Naive B cell (primary cell): ENCODE results near the gene SPDYE5. TPM values are rescaled to one million over a fixed set of nuclear protein-coding genes. Genes with fewer than 3 reads are reported as not detected.
"Not testable (repeated sequence)": the region's sequence is repeated elsewhere in the genome, so short reads cannot be mapped to it uniquely, and the experiment has no call there.

Experiments
- ATAC-seq, 2 donors: fragments of 150-1000 bp; cut with Tn5 transposase; 2 replicates each; pipeline ENCODE4 v1.10.0; 2021; ENCODE audit warnings: low read depth in 2 of 2, mild to moderate bottlenecking in 2 of 2, moderate library complexity in 2 of 2
- DNase-seq: peaks from one replicate; pipeline ENCODE4 v3.0.0; 2022
- H3K27ac Mint-ChIP-seq, 6 donors: one replicate each; pipeline ENCODE4 v1.8.0; 2020 to 2022; ENCODE audit warnings: mild to moderate bottlenecking in 6 of 6, mixed read lengths in 6 of 6, moderate library complexity in 5 of 6, inconsistent platforms in 2 of 6
- H3K27me3 Mint-ChIP-seq, 3 donors: one replicate each; pipeline ENCODE4 v1.8.0; 2021 to 2022; ENCODE audit warnings: mixed read lengths in 3 of 3, mild to moderate bottlenecking in 1 of 3
- H3K36me3 Mint-ChIP-seq, 2 donors: one replicate each; pipeline ENCODE4 v1.8.0; 2020 to 2022; ENCODE audit warnings: mixed read lengths in 2 of 2, inconsistent platforms in 1 of 2, mild to moderate bottlenecking in 1 of 2
- H3K4me1 Mint-ChIP-seq, 3 donors: one replicate each; pipeline ENCODE4 v1.8.0; 2020 to 2022; ENCODE audit warnings: mixed read lengths in 3 of 3, inconsistent platforms in 1 of 3, mild to moderate bottlenecking in 1 of 3, moderate library complexity in 1 of 3
- H3K4me3 Mint-ChIP-seq, 8 donors: one replicate each; pipeline ENCODE4 v1.8.0; 2020 to 2022; ENCODE audit warnings: mild to moderate bottlenecking in 8 of 8, mixed read lengths in 8 of 8, moderate library complexity in 8 of 8, inconsistent platforms in 2 of 8
- H3K9me3 Mint-ChIP-seq, 7 donors: one replicate each; pipeline ENCODE4 v1.8.0; 2020 to 2022; ENCODE audit warnings: mixed read lengths in 7 of 7, mild to moderate bottlenecking in 5 of 7, inconsistent platforms in 2 of 7, moderate library complexity in 1 of 7
- polyA plus RNA-seq, 6 donors: library from polyadenylated mRNA; unstranded; fragments of 300-500 nt; fragmentation: Illumina TruSeq; gene quantifications; one replicate each; pipeline ENCODE4 v1.2.3, GENCODE V29; 2021; ENCODE audit warnings: low read depth in 6 of 6

Gene SPDYE5
- under 1 TPM in 4 of 6 donors, not detected in 2; 0.14 to 0.84 (median 0.34) TPM for polyA plus RNA-seq

GRCh38 chr7:75492020-75492419 lies at the start of gene SPDYE5:
Gene SPDYE5 (plus strand): TSS chr7:75492320. CDS start chr7:75494048, 1,728 bp downstream.
- H3K36me3 Mint-ChIP-seq, H3K27me3 Mint-ChIP-seq, DNase-seq, H3K9me3 Mint-ChIP-seq, H3K4me1 Mint-ChIP-seq, ATAC-seq, H3K4me3 Mint-ChIP-seq: not testable (repeated sequence)
- peak within 1 kb of the TSS in 1 of 6 donors; percentile 19 for H3K27ac Mint-ChIP-seq

GRCh38 chr7:75442465-75443111 lies 49.5 kb upstream of the SPDYE5 start:
- H3K27ac Mint-ChIP-seq: peak overlapping the region; percentile 84 to 97 (median 94)
- H3K9me3 Mint-ChIP-seq: not testable (repeated sequence)
- peak; percentile 96 to 97 for ATAC-seq

GRCh38 chr7:75449946-75450345 lies 42.2 kb upstream of the SPDYE5 start:
- not testable (repeated sequence) for H3K4me1 Mint-ChIP-seq, DNase-seq, H3K36me3 Mint-ChIP-seq, H3K27me3 Mint-ChIP-seq, H3K9me3 Mint-ChIP-seq, ATAC-seq, H3K27ac Mint-ChIP-seq, H3K4me3 Mint-ChIP-seq

More at GRCh38 chr7:75442465-75443111, 49.5 kb upstream of the SPDYE5 start:
- Mint-ChIP-seq H3K36me3 (peaks cover 9 to 13% of the 10 kb centered on the region in 2 donors), H3K4me3 (peak overlapping the region; percentile 77 to 97 (median 93)), H3K4me1 (peaks cover 4 to 12% (median 8%) of the 10 kb centered on the region in 3 donors)
- DNase-seq: peak; percentile 51
- not testable (repeated sequence) for H3K27me3 Mint-ChIP-seq

GRCh38 chr7:75452494-75452955 lies 39.6 kb upstream of the SPDYE5 start:
- not testable (repeated sequence) for H3K4me1 Mint-ChIP-seq, H3K27ac Mint-ChIP-seq, H3K36me3 Mint-ChIP-seq, H3K9me3 Mint-ChIP-seq, H3K27me3 Mint-ChIP-seq, H3K4me3 Mint-ChIP-seq
- peak; percentile 2 for DNase-seq
- peak; percentile 86 to 87 for ATAC-seq

GRCh38 chr7:75456403-75456802 lies 35.7 kb upstream of the SPDYE5 start:
- not testable (repeated sequence) for H3K9me3 Mint-ChIP-seq, H3K4me3 Mint-ChIP-seq, H3K36me3 Mint-ChIP-seq, H3K27me3 Mint-ChIP-seq, H3K4me1 Mint-ChIP-seq, DNase-seq, ATAC-seq
- H3K27ac Mint-ChIP-seq: peak overlapping the region in 1 of 6 donors; percentile 72

- not testable (repeated sequence) for H3K4me3 Mint-ChIP-seq, ATAC-seq, H3K27ac Mint-ChIP-seq, DNase-seq, H3K4me1 Mint-ChIP-seq, H3K9me3 Mint-ChIP-seq, H3K36me3 Mint-ChIP-seq, H3K27me3 Mint-ChIP-seq
These were observed 34.1 kb upstream of the SPDYE5 start for GRCh38 chr7:75458034-75458433.

- H3K4me3 Mint-ChIP-seq, H3K27me3 Mint-ChIP-seq: not testable (repeated sequence)
- peak overlapping the region in 1 of 6 donors; percentile 97 for H3K27ac Mint-ChIP-seq
These were observed 31.6 kb upstream of the SPDYE5 start for GRCh38 chr7:75460541-75460940.

GRCh38 chr7:75470166-75470565 lies 22.0 kb upstream of the SPDYE5 start:
- DNase-seq, H3K9me3 Mint-ChIP-seq, H3K4me3 Mint-ChIP-seq, H3K27me3 Mint-ChIP-seq, ATAC-seq, H3K4me1 Mint-ChIP-seq: not testable (repeated sequence)
- peaks cover 5 to 31% of the 10 kb centered on the region in 2 donors for H3K36me3 Mint-ChIP-seq
- peak overlapping the region in 1 of 6 donors; percentile 33 for H3K27ac Mint-ChIP-seq

More at GRCh38 chr7:75460541-75460940, 31.6 kb upstream of the SPDYE5 start:
- not testable (repeated sequence) for H3K9me3 Mint-ChIP-seq, H3K4me1 Mint-ChIP-seq, H3K36me3 Mint-ChIP-seq, ATAC-seq, DNase-seq

- H3K4me1 Mint-ChIP-seq, DNase-seq, H3K27ac Mint-ChIP-seq, H3K9me3 Mint-ChIP-seq, ATAC-seq, H3K4me3 Mint-ChIP-seq, H3K27me3 Mint-ChIP-seq, H3K36me3 Mint-ChIP-seq: not testable (repeated sequence)
These were observed 14.7 kb upstream of the SPDYE5 start for GRCh38 chr7:75477457-75477856.

GRCh38 chr7:75480313-75480712 lies 11.8 kb upstream of the SPDYE5 start:
- not testable (repeated sequence) for ATAC-seq, DNase-seq, H3K27ac Mint-ChIP-seq, H3K9me3 Mint-ChIP-seq, H3K4me3 Mint-ChIP-seq, H3K27me3 Mint-ChIP-seq, H3K36me3 Mint-ChIP-seq
- peaks cover 10 to 13% (median 10%) of the 10 kb centered on the region in 3 donors for H3K4me1 Mint-ChIP-seq

- DNase-seq, H3K27me3 Mint-ChIP-seq, H3K36me3 Mint-ChIP-seq, H3K9me3 Mint-ChIP-seq: not testable (repeated sequence)
- Mint-ChIP-seq H3K27ac (peak overlapping the region; percentile 41 to 88 (median 64)), H3K4me1 (peaks cover 8 to 24% (median 14%) of the 10 kb centered on the region in 3 donors), H3K4me3 (peak overlapping the region; percentile 86 to 94 (median 92))
- ATAC-seq: peak; percentile 19 to 37
These were observed 6.7 kb upstream of the SPDYE5 start for GRCh38 chr7:75485355-75485978.

- H3K27me3 Mint-ChIP-seq, H3K9me3 Mint-ChIP-seq, H3K36me3 Mint-ChIP-seq: not testable (repeated sequence)
- DNase-seq: peak; percentile 64
- Mint-ChIP-seq H3K4me3 (peak within 1 kb of the TSS; percentile 86 to 94 (median 92)), H3K27ac (peak within 1 kb of the TSS; percentile 54 to 88 (median 70)), H3K4me1 (peaks cover 8 to 24% (median 14%) of the 10 kb centered on the region in 3 donors)
- peak; percentile 95 to 96 for ATAC-seq
These were observed 6.0 kb upstream of the SPDYE5 start, which contains the start of gene POM121C for GRCh38 chr7:75485979-75486643. Gene POM121C (minus strand): TSS chr7:75486299. CDS start chr7:75441496, 44,803 bp downstream.

- H3K9me3 Mint-ChIP-seq, H3K4me1 Mint-ChIP-seq: not testable (repeated sequence)
These were observed 16.9 kb downstream of the SPDYE5 start for GRCh38 chr7:75509033-75509432.

More at GRCh38 chr7:75509033-75509432, 16.9 kb downstream of the SPDYE5 start:
- not testable (repeated sequence) for H3K4me3 Mint-ChIP-seq, H3K27ac Mint-ChIP-seq, DNase-seq, H3K36me3 Mint-ChIP-seq, H3K27me3 Mint-ChIP-seq, ATAC-seq
